Stomach (tissue), 9 donors: ENCODE results near the gene FBN2. TPM values are rescaled to one million over a fixed set of nuclear protein-coding genes. Genes with fewer than 3 reads are reported as not detected.

Experiments
- DNase-seq, 2 donors: peaks; one replicate each; pipeline versions ENCODE4 v3.0.0 to v3.0.0-alpha.2; 2013 to 2019
- H3K27ac ChIP-seq, 5 donors: fragments of 200-600 bp in 4 of 5; sonication (generic) in 4 of 5; one replicate each; pipeline ENCODE4 v1.5.1; 2013 to 2019; ENCODE audit warnings: mild to moderate bottlenecking in 1 of 5, moderate library complexity in 1 of 5
- H3K27me3 ChIP-seq, 3 donors: fragments of 200-600 bp; sonication (generic); one replicate each; pipeline ENCODE4 v1.5.1; 2017 to 2019; ENCODE audit warnings: mixed run types in 1 of 3
- H3K36me3 ChIP-seq, 4 donors: fragments of 200-600 bp; sonication (generic); 1 replicate in 3 of 4; 2 replicates in 1 of 4; pipeline ENCODE4 v1.5.1; 2016 to 2019
- H3K4me1 ChIP-seq, 4 donors: fragments of 200-600 bp; sonication (generic); one replicate each; pipeline ENCODE4 v1.5.1; 2016 to 2019
- H3K4me3 ChIP-seq, 4 donors: fragments of 200-600 bp; sonication (generic) in 3 of 4; one replicate each; pipeline ENCODE4 v1.5.1; 2016 to 2019; ENCODE audit warnings: mild to moderate bottlenecking in 1 of 4
- H3K9me3 ChIP-seq, 4 donors: fragments of 200-600 bp; sonication (generic); one replicate each; pipeline ENCODE4 v1.5.1; 2016 to 2019
- CTCF ChIP-seq, 7 experiments: fragments of 450-650 bp in 4 of 7; fragments of 200-600 bp in 3 of 7; sonication (generic) in 3 of 7; IDR thresholded peaks; one replicate each; pipeline ENCODE4 v1.5.1; 2016 to 2019; ENCODE audit warnings: antibody characterized with exemption in 7 of 7, control low read depth in 2 of 7, mild to moderate bottlenecking in 1 of 7
- EP300 ChIP-seq: sonication (generic); formaldehyde crosslinking; IDR thresholded peaks from one replicate; pipeline ENCODE4 v1.6.1; 2017; ENCODE audit warnings: antibody characterized with exemption
- POLR2A ChIP-seq, 4 donors: fragments of 450-650 bp; IDR thresholded peaks; one replicate each; pipeline ENCODE4 v1.6.1; 2016; ENCODE audit warnings: antibody characterized with exemption in 4 of 4, control low read depth in 2 of 4, mild to moderate bottlenecking in 1 of 4, moderate library complexity in 1 of 4
- POLR2AphosphoS5 ChIP-seq, 3 donors: sonication (generic); formaldehyde crosslinking; IDR thresholded peaks; one replicate each; pipeline ENCODE4 v1.6.1; 2016; ENCODE audit warnings: antibody characterized with exemption in 3 of 3
- WGBS, 5 donors: extraction: QIAGEN DNeasy Blood & Tissue Kit in 3 of 5; methylation state at CpG; one replicate each; pipeline versions ENCODE4 v1.1.5 to v1.1.7; 2013 to 2018; 5-methylcytosine and 5-hydroxymethylcytosine counted together
- intact Hi-C: fragments of 100-400 bp; cut with DNase I; formaldehyde crosslinking; loops from one replicate; pipeline ENCODE4 v1.15.1; 2023; ENCODE audit warnings: low total_unique reads
- polyA plus RNA-seq, 3 donors: library from polyadenylated mRNA; stranded (reverse); fragments of 200-250 nt; gene quantifications; one replicate each; pipeline ENCODE4 v1.2.3, GENCODE V29; 2013
- total RNA-seq, 5 donors: library from RNA; depleted of rRNA; stranded (reverse); fragments of >200 nt; gene quantifications; one replicate each; pipeline versions ENCODE4 v1.1.0 to v1.2.3, GENCODE V29; 2014 to 2016
- donor health status: healthy with polysubstance abuse.
- donor health status: Bipolar disorder and iron deficiency.
- donor health status: healthy.

The FBN2 gene
- total and polyA plus RNA-seq, 8 donors = under 0.01 to 42.8 (median 1.9) TPM

GRCh38 chr5:128566178-128566577 lies 28.1 kb upstream of the FBN2 start:
- H3K36me3 ChIP-seq = no peaks in the 10 kb centered on the region
- H3K4me1 ChIP-seq = no peaks in the 10 kb centered on the region
- WGBS, 5 donors = 22 to 47% (median 35%) methylated on average over 2 of the region's 2 CpGs
- H3K27me3 ChIP-seq = no peaks in the 10 kb centered on the region
- H3K27ac ChIP-seq = no peak overlapping the region
- TF ChIP-seq POLR2A (IDR thresholded peaks at IDR 0.05) (no peak), CTCF (IDR thresholded peaks at IDR 0.05) (no peak), EP300 (no peak)
- no peak for DNase-seq
- H3K9me3 ChIP-seq = no peaks in the 10 kb centered on the region
- intact Hi-C loops = no loop called here
- no peak overlapping the region for H3K4me3 ChIP-seq

- H3K4me1 ChIP-seq = no peaks in the 10 kb centered on the region
- no peak for DNase-seq
- no peaks in the 10 kb centered on the region for H3K36me3 ChIP-seq
- H3K4me3 ChIP-seq = no peak overlapping the region
- intact Hi-C loops = no loop called here
- H3K9me3 ChIP-seq = peaks cover 0 to 11% (median 2%) of the 10 kb centered on the region in 4 donors
- no peak for TF ChIP-seq EP300
- no peak for TF ChIP-seq POLR2A (IDR thresholded peaks at IDR 0.05)
- no peak for TF ChIP-seq POLR2AphosphoS5 (IDR thresholded peaks at IDR 0.05)
- no peak for TF ChIP-seq CTCF (IDR thresholded peaks at IDR 0.05)
- no peaks in the 10 kb centered on the region for H3K27me3 ChIP-seq
- WGBS, 5 donors = 80 to 87% (median 84%) methylated on average over 13 of the region's 13 CpGs
- no peak overlapping the region for H3K27ac ChIP-seq
Measured at GRCh38 chr5:128559300-128560297, 21.6 kb upstream of the FBN2 start.

- Histone ChIP-seq H3K4me3 (no peak overlapping the region), H3K27me3 (peaks cover 0 to 3% (median 0%) of the 10 kb centered on the region in 3 donors), H3K27ac (no peak overlapping the region), H3K4me1 (no peaks in the 10 kb centered on the region), H3K9me3 (peaks cover 0 to 42% (median 26%) of the 10 kb centered on the region in 4 donors), H3K36me3 (no peaks in the 10 kb centered on the region)
- no peak for TF ChIP-seq EP300
- TF ChIP-seq POLR2AphosphoS5 (IDR thresholded peaks at IDR 0.05) = no peak
- no peak for TF ChIP-seq CTCF (IDR thresholded peaks at IDR 0.05)
- TF ChIP-seq POLR2A (IDR thresholded peaks at IDR 0.05) = no peak
- DNase-seq = no peak
- intact Hi-C loops = no loop called here
Measured at GRCh38 chr5:128553747-128554146, 15.7 kb upstream of the FBN2 start.

GRCh38 chr5:128551476-128551875 lies 13.4 kb upstream of the FBN2 start:
- H3K36me3 ChIP-seq = no peaks in the 10 kb centered on the region
- WGBS, 5 donors = 75 to 100% (median 95%) methylated on average over 1 of the region's 1 CpG
- intact Hi-C loops = no loop called here
- H3K4me3 ChIP-seq = no peak overlapping the region
- H3K9me3 ChIP-seq = peaks cover 0 to 42% (median 26%) of the 10 kb centered on the region in 4 donors
- peaks cover 0 to 3% (median 0%) of the 10 kb centered on the region in 3 donors for H3K27me3 ChIP-seq
- no peak overlapping the region for H3K27ac ChIP-seq
- DNase-seq = no peak
- TF ChIP-seq POLR2AphosphoS5 (IDR thresholded peaks at IDR 0.05) (no peak), EP300 (no peak), CTCF (IDR thresholded peaks at IDR 0.05) (no peak), POLR2A (IDR thresholded peaks at IDR 0.05) (no peak)
- H3K4me1 ChIP-seq = no peaks in the 10 kb centered on the region
